GM12878 (cell line): ENCODE measurements around the gene MSI2. TPM values are rescaled to one million over a fixed set of nuclear protein-coding genes. Genes with fewer than 3 reads are reported as not detected.

ENCODE experiments used
- HDGF ChIP-seq: fragments of 450-650 bp; IDR thresholded peaks from 2 replicates; pipeline ENCODE4 v1.6.1; 2016; ENCODE audit warnings: antibody characterized with exemption
- KLF5 ChIP-seq: fragments of 450-650 bp; IDR thresholded peaks from 2 replicates; pipeline ENCODE4 v1.6.1; 2014; ENCODE audit warnings: mild to moderate bottlenecking; ENCODE audit not compliant: partially characterized antibody
- ZNF592 ChIP-seq: fragments of 450-650 bp; IDR thresholded peaks from 2 replicates; pipeline ENCODE4 v1.6.1; 2017; ENCODE audit warnings: mild to moderate bottlenecking, moderate library complexity
- polyA plus RNA-seq, 11 experiments: library from polyadenylated mRNA; depleted of rRNA in 4 of 11; unstranded in 6 of 11; stranded (reverse) in 5 of 11; fragments of >200 nt; fragmentation: Nextera tagmentation in 4 of 11; fragmentation: Illumina TruSeq in 1 of 11; extraction: Ambion mirVana in 4 of 11; extraction: Trizol in 1 of 11; gene quantifications; 1 replicate in 1 of 11; 2 replicates in 10 of 11; pipeline versions ENCODE4 v1.2.1 to v1.2.3, GENCODE V29; 2011 to 2016; ENCODE audit warnings: inconsistent platforms in 2 of 11, missing spikeins in 2 of 11, low read depth in 1 of 11
- total RNA-seq, 4 experiments: library from RNA; depleted of rRNA in 3 of 4; stranded (reverse); fragments of >200 nt in 3 of 4; fragmentation: Illumina TruSeq in 1 of 4; extraction: Trizol in 1 of 4; gene quantifications; 2 replicates each; pipeline versions ENCODE4 v1.2.1 to v1.2.3, GENCODE V29; 2013 to 2021
- TF ChIP-seq, protein P1 (sequence below), 3 experiments: IDR thresholded peaks in 2 of 3; conservative IDR thresholded peaks in 1 of 3; 2 replicates each; pipeline ENCODE4 v1.5.1; 2011; ENCODE audit warnings: low read depth in 3 of 3, low read length in 3 of 3, mild to moderate bottlenecking in 3 of 3, control low read depth in 2 of 3, moderate library complexity in 2 of 3, inconsistent platforms in 1 of 3, mixed read lengths in 1 of 3; ENCODE audit not compliant: control insufficient read depth in 2 of 3, insufficient read depth in 1 of 3; ENCODE audit errors: extremely low read depth in 1 of 3

MSI2 gene
- total and polyA plus RNA-seq, 10 of the 15 experiments (the other 5 are each of a cell fraction or from before 2014, with no cell fraction given), result 6.1 to 76.1 (median 42.0) TPM

GRCh38 chr17:57458718-57459285, 202.5 kb downstream of the MSI2 start (continued):
- TF ChIP-seq ZNF592 (0 out of 2 replicates have a peak, but pooled peaks have one; percentile 30), HDGF (no peak), KLF5 (no peak)
- TF ChIP-seq, protein P1, sequence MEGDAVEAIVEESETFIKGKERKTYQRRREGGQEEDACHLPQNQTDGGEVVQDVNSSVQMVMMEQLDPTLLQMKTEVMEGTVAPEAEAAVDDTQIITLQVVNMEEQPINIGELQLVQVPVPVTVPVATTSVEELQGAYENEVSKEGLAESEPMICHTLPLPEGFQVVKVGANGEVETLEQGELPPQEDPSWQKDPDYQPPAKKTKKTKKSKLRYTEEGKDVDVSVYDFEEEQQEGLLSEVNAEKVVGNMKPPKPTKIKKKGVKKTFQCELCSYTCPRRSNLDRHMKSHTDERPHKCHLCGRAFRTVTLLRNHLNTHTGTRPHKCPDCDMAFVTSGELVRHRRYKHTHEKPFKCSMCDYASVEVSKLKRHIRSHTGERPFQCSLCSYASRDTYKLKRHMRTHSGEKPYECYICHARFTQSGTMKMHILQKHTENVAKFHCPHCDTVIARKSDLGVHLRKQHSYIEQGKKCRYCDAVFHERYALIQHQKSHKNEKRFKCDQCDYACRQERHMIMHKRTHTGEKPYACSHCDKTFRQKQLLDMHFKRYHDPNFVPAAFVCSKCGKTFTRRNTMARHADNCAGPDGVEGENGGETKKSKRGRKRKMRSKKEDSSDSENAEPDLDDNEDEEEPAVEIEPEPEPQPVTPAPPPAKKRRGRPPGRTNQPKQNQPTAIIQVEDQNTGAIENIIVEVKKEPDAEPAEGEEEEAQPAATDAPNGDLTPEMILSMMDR (IDR thresholded peaks at IDR 0.05 in 2 of 3, conservative IDR thresholded peaks at IDR 0.05 in 1 of 3; ENCODE audit: control insufficient read depth in 2 of 3, extremely low read depth in 1 of 3, insufficient read depth in 1 of 3, low read depth in 3 of 3, low read length in 3 of 3), result peak in 1 of 3 experiments; percentile 52; a peak in 1 of 6 replicates
